ENCODE data around the gene MGRN1.

The MGRN1 gene

GRCh38 chr16:4689864-4690704 is 65.5 kb downstream of the MGRN1 start:
- DNase-seq, result no peak

GRCh38 chr16:4690946-4691665 is 66.5 kb downstream of the MGRN1 start:
- DNase-seq, result no peak

GRCh38 chr16:4691666-4692412 is 67.2 kb downstream of the MGRN1 start:
- peak in 2 of 3 donors; percentile 20 to 31 for DNase-seq

GRCh38 chr16:4692460-4693295 is 68.1 kb downstream of the MGRN1 start:
- DNase-seq, result peak; percentile 52 to 63 (median 57)

GRCh38 chr16:4693296-4693955 is 68.8 kb downstream of the MGRN1 start, which contains the start of gene NUDT16L1:
TSS of gene NUDT16L1 (plus strand) at chr16:4693562. CDS start at chr16:4693727, 165 bp downstream.
- peak; percentile 98 to 100 (median 99) for DNase-seq

- peak; percentile 28 to 72 (median 43) for DNase-seq
Measured at GRCh38 chr16:4693956-4694641, 69.5 kb downstream of the MGRN1 start.

- DNase-seq, result no peak
Measured at GRCh38 chr16:4694642-4695451, 70.2 kb downstream of the MGRN1 start.

- no peak for DNase-seq
Measured at GRCh38 chr16:4695473-4696171, 71.0 kb downstream of the MGRN1 start.

GRCh38 chr16:4696172-4696904 is 71.7 kb downstream of the MGRN1 start:
- no peak for DNase-seq

- DNase-seq, result no peak
Measured at GRCh38 chr16:4696905-4697847, 72.5 kb downstream of the MGRN1 start.

- DNase-seq, result no peak
Measured at GRCh38 chr16:4697848-4698291, 73.2 kb downstream of the MGRN1 start.

- DNase-seq, result no peak
Measured at GRCh38 chr16:4698321-4699045, 73.9 kb downstream of the MGRN1 start.

GRCh38 chr16:4699046-4699556 is 74.5 kb downstream of the MGRN1 start:
- no peak for DNase-seq

GRCh38 chr16:4700380-4700996 is 75.9 kb downstream of the MGRN1 start:
- no peak for DNase-seq

- DNase-seq, result no peak
Measured at GRCh38 chr16:4700997-4701743, 76.5 kb downstream of the MGRN1 start.
